Body of pancreas (tissue), 4 donors: Measurements from ENCODE around the gene HES6. TPM values are rescaled to one million over a fixed set of nuclear protein-coding genes. Genes with fewer than 3 reads are reported as not detected.

Experiments
- ATAC-seq: fragments of 150-250 bp; one replicate; pipeline ENCODE4 v1.9.1; 2016
- DNase-seq, 4 donors: peaks; one replicate each; pipeline ENCODE4 v3.0.0-alpha.2; 2019
- H3K27ac ChIP-seq, 4 donors: fragments of 200-600 bp; sonication (generic); 1 replicate in 3 of 4; 2 replicates in 1 of 4; pipeline versions ENCODE4 v1.5.1 to v1.6.1; 2016 to 2019; ENCODE audit warnings: mild to moderate bottlenecking in 1 of 4, mixed read lengths in 1 of 4, moderate library complexity in 1 of 4
- H3K27me3 ChIP-seq, 2 donors: fragments of 200-600 bp; sonication (generic); one replicate each; pipeline ENCODE4 v1.6.0; 2016; ENCODE audit warnings: mild to moderate bottlenecking in 1 of 2
- H3K36me3 ChIP-seq, 2 donors: fragments of 200-600 bp; sonication (generic); replicated peaks in 1 of 2; 2 replicates each; pipeline ENCODE4 v1.5.1; 2016; ENCODE audit warnings: low read depth in 2 of 2; ENCODE audit not compliant: insufficient read depth in 1 of 2
- H3K4me1 ChIP-seq: fragments of 200-600 bp; sonication (generic); one replicate; pipeline ENCODE4 v1.6.0; 2016
- H3K4me3 ChIP-seq, 2 donors: fragments of 200-600 bp; sonication (generic); 1 replicate in 1 of 2; 2 replicates in 1 of 2; pipeline ENCODE4 v1.5.1; 2016 to 2019
- H3K9me3 ChIP-seq, 3 donors: fragments of 200-600 bp; sonication (generic); 1 replicate in 2 of 3; 2 replicates in 1 of 3; pipeline ENCODE4 v1.5.1; 2016
- CTCF ChIP-seq, 7 experiments: fragments of 450-650 bp in 4 of 7; fragments of 200-600 bp in 3 of 7; sonication (generic) in 3 of 7; IDR thresholded peaks; one replicate each; pipeline ENCODE4 v1.5.1; 2016 to 2019; ENCODE audit warnings: antibody characterized with exemption in 7 of 7
- POLR2A ChIP-seq, 3 donors: fragments of 450-650 bp; IDR thresholded peaks; one replicate each; pipeline ENCODE4 v1.6.1; 2016; ENCODE audit warnings: antibody characterized with exemption in 3 of 3, mild to moderate bottlenecking in 2 of 3
- WGBS, 2 donors: methylation state at CpG; one replicate each; pipeline ENCODE4 v1.1.5; 2017; 5-methylcytosine and 5-hydroxymethylcytosine counted together
- intact Hi-C: fragments of 100-400 bp; cut with DNase I; formaldehyde crosslinking; loops from one replicate; pipeline ENCODE4 v1.15.1; 2023
- total RNA-seq, 2 donors: library from RNA; depleted of rRNA; stranded (reverse); fragments of >200 nt; gene quantifications; one replicate each; pipeline ENCODE4 v1.1.0, GENCODE V29; 2016

HES6 gene
- total RNA-seq, 2 donors from 2014 or later: 15.5 to 29.3 TPM

GRCh38 chr2:238255636-238256035, 15.8 kb upstream of the HES6 start:
- no peak for ATAC-seq
- DNase-seq: no peak
- Histone ChIP-seq H3K9me3 (no peaks in the 10 kb centered on the region), H3K27me3 (no peaks in the 10 kb centered on the region), H3K4me3 (no peak overlapping the region), H3K27ac (no peak overlapping the region), H3K4me1 (peaks cover 14% of the 10 kb centered on the region), H3K36me3 (peaks cover 0 to 33% of the 10 kb centered on the region in 2 donors)
- WGBS, 2 donors: 87 to 99% methylated on average over 8 of the region's 8 CpGs
- TF ChIP-seq CTCF (IDR thresholded peaks at IDR 0.05) (no peak), POLR2A (IDR thresholded peaks at IDR 0.05) (no peak)
- intact Hi-C loops: no loop called here

GRCh38 chr2:238255151-238255551, 15.3 kb upstream of the HES6 start:
- H3K36me3 ChIP-seq: peaks cover 0 to 36% of the 10 kb centered on the region in 2 donors
- H3K4me3 ChIP-seq: no peak overlapping the region
- TF ChIP-seq CTCF (IDR thresholded peaks at IDR 0.05): no peak
- TF ChIP-seq POLR2A (IDR thresholded peaks at IDR 0.05): no peak
- ATAC-seq: no peak
- no peak for DNase-seq
- no peaks in the 10 kb centered on the region for H3K9me3 ChIP-seq
- 84 to 85% methylated on average over 6 of the region's 6 CpGs for WGBS, 2 donors
- intact Hi-C loops: no loop called here
- H3K4me1 ChIP-seq: peaks cover 14% of the 10 kb centered on the region
- H3K27ac ChIP-seq: no peak overlapping the region
- H3K27me3 ChIP-seq: no peaks in the 10 kb centered on the region

- H3K4me1 ChIP-seq: peaks cover 14% of the 10 kb centered on the region
- peaks cover 0 to 36% of the 10 kb centered on the region in 2 donors for H3K36me3 ChIP-seq
- WGBS, 2 donors: 63 to 78% methylated on average over 2 to 4 of the region's 4 CpGs
- intact Hi-C loops: no loop called here
- no peaks in the 10 kb centered on the region for H3K27me3 ChIP-seq
- ATAC-seq (no peak), DNase-seq (no peak)
- H3K27ac ChIP-seq: no peak overlapping the region
- TF ChIP-seq CTCF (IDR thresholded peaks at IDR 0.05) (no peak), POLR2A (IDR thresholded peaks at IDR 0.05) (no peak)
- no peak overlapping the region for H3K4me3 ChIP-seq
- no peaks in the 10 kb centered on the region for H3K9me3 ChIP-seq
These were observed 14.4 kb upstream of the HES6 start for GRCh38 chr2:238254095-238254723.

GRCh38 chr2:238252766-238253630, 13.2 kb upstream of the HES6 start:
- Histone ChIP-seq H3K27ac (no peak overlapping the region), H3K27me3 (no peaks in the 10 kb centered on the region), H3K4me1 (peaks cover 14% of the 10 kb centered on the region), H3K4me3 (no peak overlapping the region), H3K36me3 (peaks cover 0 to 36% of the 10 kb centered on the region in 2 donors), H3K9me3 (no peaks in the 10 kb centered on the region)
- DNase-seq (no peak), ATAC-seq (no peak)
- WGBS, 2 donors: 89 to 94% methylated on average over 25 to 33 of the region's 35 CpGs
- TF ChIP-seq CTCF (IDR thresholded peaks at IDR 0.05): no peak
- no peak for TF ChIP-seq POLR2A (IDR thresholded peaks at IDR 0.05)
- intact Hi-C loops: no loop called here
